Measurements from ENCODE around the gene GMEB1.

GRCh38 chr1:28736450-28737306, 68.1 kb downstream of the GMEB1 start, which contains the start of gene YTHDF2:
- TF ChIP-seq CTCF (conservative IDR thresholded peaks at IDR 0.05; ENCODE audit: low read depth in 2 of 2) (peak; percentile 76 to 84), ZNF462 (CRISPR knock-in tag; IDR thresholded peaks at IDR 0.05) (no peak), EZH2 (IDR thresholded peaks at IDR 0.05; ENCODE audit: low read depth, unreplicated experiment) (no peak), REST (IDR thresholded peaks at IDR 0.05; ENCODE audit: unreplicated experiment) (no peak), EZH2phosphoT487 (IDR thresholded peaks at IDR 0.05; ENCODE audit: unreplicated experiment) (no peak), CREB1 (CRISPR knock-in tag; IDR thresholded peaks at IDR 0.05; ENCODE audit: low read depth) (peak; percentile 72), ZNF331 (CRISPR knock-in tag; IDR thresholded peaks at IDR 0.05; ENCODE audit: low read depth) (no peak), NANOG (IDR thresholded peaks at IDR 0.05; ENCODE audit: borderline replicate concordance) (no peak), ZNF114 (CRISPR knock-in tag; IDR thresholded peaks at IDR 0.05) (no peak), STAT1 (IDR thresholded peaks at IDR 0.05; ENCODE audit: unreplicated experiment) (peak; percentile 67), POLR2AphosphoS5 (IDR thresholded peaks at IDR 0.05; ENCODE audit: low read depth) (peak; percentile 71), ETS1 (IDR thresholded peaks at IDR 0.05) (peak; percentile 64; the same call in 1 of the 2 replicates), JUNB (IDR thresholded peaks at IDR 0.05; ENCODE audit: unreplicated experiment) (no peak)

Measured in GM23338 (cell line).